Testis (tissue), 2 donors: Measurements from ENCODE around the gene MEGF11.

Experiments
- POLR2A ChIP-seq: fragments of 450-650 bp; IDR thresholded peaks from one replicate; pipeline ENCODE4 v1.6.1; 2017; ENCODE audit warnings: antibody characterized with exemption, mild to moderate bottlenecking, moderate library complexity
- TF ChIP-seq, protein P1 (sequence below), 3 experiments: fragments of 450-650 bp in 2 of 3; fragments of 200-600 bp in 1 of 3; sonication (generic) in 1 of 3; IDR thresholded peaks; one replicate each; pipeline ENCODE4 v1.5.1; 2016 to 2019; ENCODE audit warnings: antibody characterized with exemption in 3 of 3, mild to moderate bottlenecking in 2 of 3, moderate library complexity in 1 of 3

DNA sequence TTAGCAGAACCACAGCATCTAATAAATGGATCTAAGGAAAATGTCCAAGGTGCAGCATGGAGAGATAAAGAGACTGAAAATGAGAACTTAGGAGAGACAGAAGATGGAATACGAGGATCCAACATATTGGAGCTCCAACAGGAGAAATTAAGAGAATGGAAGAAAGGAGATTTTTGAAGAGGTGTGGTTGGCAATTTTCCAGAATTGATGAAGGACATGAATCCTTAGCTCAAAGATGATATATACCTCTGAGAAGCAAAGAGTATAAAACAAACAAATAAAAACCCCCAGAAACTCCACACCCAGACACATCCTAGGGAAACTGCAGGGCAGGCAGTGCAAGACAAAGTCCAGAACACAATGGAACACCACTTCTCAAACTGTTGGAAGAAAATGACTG, 141.2 kb downstream of the MEGF11 start:
- TF ChIP-seq, protein P1, sequence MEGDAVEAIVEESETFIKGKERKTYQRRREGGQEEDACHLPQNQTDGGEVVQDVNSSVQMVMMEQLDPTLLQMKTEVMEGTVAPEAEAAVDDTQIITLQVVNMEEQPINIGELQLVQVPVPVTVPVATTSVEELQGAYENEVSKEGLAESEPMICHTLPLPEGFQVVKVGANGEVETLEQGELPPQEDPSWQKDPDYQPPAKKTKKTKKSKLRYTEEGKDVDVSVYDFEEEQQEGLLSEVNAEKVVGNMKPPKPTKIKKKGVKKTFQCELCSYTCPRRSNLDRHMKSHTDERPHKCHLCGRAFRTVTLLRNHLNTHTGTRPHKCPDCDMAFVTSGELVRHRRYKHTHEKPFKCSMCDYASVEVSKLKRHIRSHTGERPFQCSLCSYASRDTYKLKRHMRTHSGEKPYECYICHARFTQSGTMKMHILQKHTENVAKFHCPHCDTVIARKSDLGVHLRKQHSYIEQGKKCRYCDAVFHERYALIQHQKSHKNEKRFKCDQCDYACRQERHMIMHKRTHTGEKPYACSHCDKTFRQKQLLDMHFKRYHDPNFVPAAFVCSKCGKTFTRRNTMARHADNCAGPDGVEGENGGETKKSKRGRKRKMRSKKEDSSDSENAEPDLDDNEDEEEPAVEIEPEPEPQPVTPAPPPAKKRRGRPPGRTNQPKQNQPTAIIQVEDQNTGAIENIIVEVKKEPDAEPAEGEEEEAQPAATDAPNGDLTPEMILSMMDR (IDR thresholded peaks at IDR 0.05), result no peak
- TF ChIP-seq POLR2A, result no peak
